Measurements from ENCODE around the gene CHCHD4. TPM values are rescaled to one million over a fixed set of nuclear protein-coding genes. Genes with fewer than 3 reads are reported as not detected.
"Not testable (repeated sequence)": the region's sequence is repeated elsewhere in the genome, so short reads cannot be mapped to it uniquely, and the experiment has no call there.

CHCHD4 gene
- total RNA-seq, 1 experiment from 2014 or later = 43.3 TPM

GRCh38 chr3:14077310-14077709, 47.4 kb downstream of the CHCHD4 start:
- H3K79me2 ChIP-seq (ENCODE audit: low read length) = no peaks in the 10 kb centered on the region
- H3K4me3 ChIP-seq (ENCODE audit: low read length) = no peak overlapping the region
- H3K36me3 ChIP-seq (ENCODE audit: low read depth, low read length) = no peaks in the 10 kb centered on the region
- H3K9me3 ChIP-seq (ENCODE audit: low read length) = peaks cover 16% of the 10 kb centered on the region; the same call in 1 of the 2 replicates
- POLR2A ChIA-PET (ENCODE audit: unreplicated experiment) = no interaction called here
- no TSS peak for BruUV-seq (replicated peaks)
- H4K20me1 ChIP-seq (ENCODE audit: low read length) = no peaks in the 10 kb centered on the region
- no peak overlapping the region for H2AFZ ChIP-seq (ENCODE audit: low read length)
- H3K4me2 ChIP-seq (ENCODE audit: low read length) = no peak overlapping the region
- H3K27ac ChIP-seq (ENCODE audit: low read length) = no peak overlapping the region
- no peak for TF ChIP-seq EZH2 (IDR thresholded peaks at IDR 0.05; ENCODE audit: low read length, unreplicated experiment)
- TF ChIP-seq EZH2phosphoT487 (IDR thresholded peaks at IDR 0.05; ENCODE audit: borderline replicate concordance, low read length) = no peak
- TF ChIP-seq, protein P1, sequence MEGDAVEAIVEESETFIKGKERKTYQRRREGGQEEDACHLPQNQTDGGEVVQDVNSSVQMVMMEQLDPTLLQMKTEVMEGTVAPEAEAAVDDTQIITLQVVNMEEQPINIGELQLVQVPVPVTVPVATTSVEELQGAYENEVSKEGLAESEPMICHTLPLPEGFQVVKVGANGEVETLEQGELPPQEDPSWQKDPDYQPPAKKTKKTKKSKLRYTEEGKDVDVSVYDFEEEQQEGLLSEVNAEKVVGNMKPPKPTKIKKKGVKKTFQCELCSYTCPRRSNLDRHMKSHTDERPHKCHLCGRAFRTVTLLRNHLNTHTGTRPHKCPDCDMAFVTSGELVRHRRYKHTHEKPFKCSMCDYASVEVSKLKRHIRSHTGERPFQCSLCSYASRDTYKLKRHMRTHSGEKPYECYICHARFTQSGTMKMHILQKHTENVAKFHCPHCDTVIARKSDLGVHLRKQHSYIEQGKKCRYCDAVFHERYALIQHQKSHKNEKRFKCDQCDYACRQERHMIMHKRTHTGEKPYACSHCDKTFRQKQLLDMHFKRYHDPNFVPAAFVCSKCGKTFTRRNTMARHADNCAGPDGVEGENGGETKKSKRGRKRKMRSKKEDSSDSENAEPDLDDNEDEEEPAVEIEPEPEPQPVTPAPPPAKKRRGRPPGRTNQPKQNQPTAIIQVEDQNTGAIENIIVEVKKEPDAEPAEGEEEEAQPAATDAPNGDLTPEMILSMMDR (conservative IDR thresholded peaks at IDR 0.05; ENCODE audit: low read depth, low read length) = no peak
- no peak overlapping the region for H3K9ac ChIP-seq (ENCODE audit: low read length)
- DNase-seq (peak; percentile 15), ATAC-seq (no peak)
- no peaks in the 10 kb centered on the region for H3F3A ChIP-seq (ENCODE audit: low read length, unreplicated experiment)
- no peaks in the 10 kb centered on the region for H3K4me1 ChIP-seq (ENCODE audit: insufficient read depth, low read length)
- CTCF ChIA-PET = no interaction called here
- peaks cover 9% of the 10 kb centered on the region; the same call in 1 of the 2 replicates for H3K27me3 ChIP-seq (ENCODE audit: low read length)
- H3K9me2 ChIP-seq (replicated peaks; ENCODE audit: low read length) = no peaks in the 10 kb centered on the region
- intact Hi-C loops (cut with micrococcal nuclease) = no loop called here

GRCh38 chr3:14075233-14075632, 49.4 kb downstream of the CHCHD4 start:
- BruUV-seq (replicated peaks); H3K27ac ChIP-seq (ENCODE audit: low read length); H3K4me1 ChIP-seq (ENCODE audit: insufficient read depth, low read length); H3K4me2 ChIP-seq (ENCODE audit: low read length); H3K79me2 ChIP-seq (ENCODE audit: low read length); ATAC-seq; H3K9ac ChIP-seq (ENCODE audit: low read length); H3K36me3 ChIP-seq (ENCODE audit: low read depth, low read length); H4K20me1 ChIP-seq (ENCODE audit: low read length); CTCF ChIA-PET; DNase-seq; H3F3A ChIP-seq (ENCODE audit: low read length, unreplicated experiment); POLR2A ChIA-PET (ENCODE audit: unreplicated experiment); H3K27me3 ChIP-seq (ENCODE audit: low read length); intact Hi-C loops (cut with micrococcal nuclease); H3K4me3 ChIP-seq (ENCODE audit: low read length); H2AFZ ChIP-seq (ENCODE audit: low read length); H3K9me2 ChIP-seq (replicated peaks; ENCODE audit: low read length): not testable (repeated sequence)
- H3K9me3 ChIP-seq (ENCODE audit: low read length) = peaks cover 16% of the 10 kb centered on the region; the same call in 1 of the 2 replicates

DNA sequence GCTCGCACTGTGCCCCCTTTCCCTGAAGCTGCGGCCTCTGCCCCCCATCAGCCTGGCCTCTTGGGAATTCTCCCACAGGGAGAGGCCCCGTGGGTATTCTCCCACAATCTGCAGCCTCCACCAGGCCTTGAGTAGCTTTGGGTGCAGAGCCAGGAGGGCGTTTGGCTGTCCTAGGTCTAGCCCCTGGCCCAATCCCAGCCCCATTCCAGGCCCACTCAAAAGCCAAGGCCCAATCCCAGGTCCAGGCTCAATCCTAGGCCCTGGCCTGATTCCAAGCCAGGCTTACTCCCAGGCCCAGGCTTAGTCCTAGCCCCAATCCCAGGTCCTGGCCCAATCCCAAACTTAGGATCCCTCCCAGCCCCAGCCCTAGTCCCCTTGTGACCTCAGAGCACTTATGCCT, 59.8 kb downstream of the CHCHD4 start:
- no TSS peak for BruUV-seq (replicated peaks)
- no peak overlapping the region for H3K9ac ChIP-seq (ENCODE audit: low read length)
- H3K79me2 ChIP-seq (ENCODE audit: low read length) = no peaks in the 10 kb centered on the region
- no peaks in the 10 kb centered on the region for H3F3A ChIP-seq (ENCODE audit: low read length, unreplicated experiment)
- intact Hi-C loops (cut with micrococcal nuclease) = no loop called here
- no peak for ATAC-seq
- no peak for DNase-seq
- no peaks in the 10 kb centered on the region for H3K4me1 ChIP-seq (ENCODE audit: insufficient read depth, low read length)
- no peak for TF ChIP-seq EZH2 (IDR thresholded peaks at IDR 0.05; ENCODE audit: low read length, unreplicated experiment)
- TF ChIP-seq EZH2phosphoT487 (IDR thresholded peaks at IDR 0.05; ENCODE audit: borderline replicate concordance, low read length) = no peak
- TF ChIP-seq, protein P1 (conservative IDR thresholded peaks at IDR 0.05; ENCODE audit: low read depth, low read length) = no peak
- no peaks in the 10 kb centered on the region for H3K36me3 ChIP-seq (ENCODE audit: low read depth, low read length)
- no peak overlapping the region for H2AFZ ChIP-seq (ENCODE audit: low read length)
- POLR2A ChIA-PET (ENCODE audit: unreplicated experiment) = no interaction called here
- no peaks in the 10 kb centered on the region for H3K9me3 ChIP-seq (ENCODE audit: low read length)
- H3K27me3 ChIP-seq (ENCODE audit: low read length) = 0 out of 2 replicates have a peak, but pooled peaks cover 7% of the 10 kb centered on the region
- no peak overlapping the region for H3K27ac ChIP-seq (ENCODE audit: low read length)
- no peaks in the 10 kb centered on the region for H3K9me2 ChIP-seq (replicated peaks; ENCODE audit: low read length)
- H3K4me3 ChIP-seq (ENCODE audit: low read length) = no peak overlapping the region
- CTCF ChIA-PET = no interaction called here
- H3K4me2 ChIP-seq (ENCODE audit: low read length) = no peak overlapping the region
- H4K20me1 ChIP-seq (ENCODE audit: low read length) = no peaks in the 10 kb centered on the region

Measured in PC-3 (cell line).